ENCODE measurements around the gene FGF1. TPM values are rescaled to one million over a fixed set of nuclear protein-coding genes. Genes with fewer than 3 reads are reported as not detected.

Gene FGF1
- total and polyA plus RNA-seq, 7 donors: 0.60 to 5.4 (median 2.0) TPM

- Histone ChIP-seq H3K4me1 (peaks cover 0 to 13% (median 8%) of the 10 kb centered on the region in 4 donors), H3K9me3 (no peaks in the 10 kb centered on the region), H3K27ac (peak overlapping the region in 3 of 4 donors; percentile 15 to 53 (median 41)), H3K27me3 (no peaks in the 10 kb centered on the region), H3K4me3 (no peak overlapping the region), H3K36me3 (no peaks in the 10 kb centered on the region)
- TF ChIP-seq CTCF (IDR thresholded peaks at IDR 0.05) (no peak), POLR2A (IDR thresholded peaks at IDR 0.05) (no peak), POLR2AphosphoS5 (IDR thresholded peaks at IDR 0.05) (no peak), EP300 (IDR thresholded peaks at IDR 0.05) (no peak)
- DNase-seq: no peak
- 71 to 75% methylated on average over 8 of the region's 8 CpGs for WGBS, 2 donors
- intact Hi-C loops (cut with DNase I): loop anchor here (1.0 to 2.0 kb wide), 2 partner anchors 44 to 45 kb away; no protein-coding TSS in a partner anchor
These were observed 31.3 kb downstream of the FGF1 start for GRCh38 chr5:142654578-142655058.

DNA sequence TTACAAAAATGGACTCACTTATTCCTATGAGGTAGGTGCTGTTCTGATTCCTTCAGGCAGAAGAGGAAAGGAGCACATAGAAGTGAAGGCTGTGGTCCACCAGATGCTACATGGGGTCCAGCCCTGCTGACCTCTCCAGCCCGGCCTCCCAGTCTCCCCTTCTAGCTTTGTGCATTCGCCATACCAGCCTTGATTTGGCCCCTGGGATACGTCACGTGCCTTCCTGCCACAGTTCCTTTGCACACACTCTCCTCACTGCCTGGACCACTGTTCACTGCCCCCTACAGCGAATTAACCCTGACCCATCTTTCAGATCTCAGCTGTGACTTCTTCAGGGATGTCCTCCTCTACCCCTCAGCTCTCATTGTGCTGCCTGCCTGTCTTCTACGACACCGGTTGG is 32.6 kb downstream of the FGF1 start:
- Histone ChIP-seq H3K4me3 (no peak overlapping the region), H3K27ac (no peak overlapping the region), H3K27me3 (no peaks in the 10 kb centered on the region), H3K9me3 (no peaks in the 10 kb centered on the region), H3K36me3 (no peaks in the 10 kb centered on the region), H3K4me1 (peaks cover 0 to 13% (median 8%) of the 10 kb centered on the region in 4 donors)
- 95% methylated on average over 7 of the region's 7 CpGs for WGBS, 2 donors
- intact Hi-C loops (cut with DNase I): no loop called here
- TF ChIP-seq EP300 (IDR thresholded peaks at IDR 0.05) (no peak), POLR2AphosphoS5 (IDR thresholded peaks at IDR 0.05) (no peak), CTCF (IDR thresholded peaks at IDR 0.05) (no peak), POLR2A (IDR thresholded peaks at IDR 0.05) (no peak)
- DNase-seq: no peak

- no peak overlapping the region for H3K4me3 ChIP-seq
- H3K9me3 ChIP-seq: no peaks in the 10 kb centered on the region
- peaks cover 0 to 13% (median 8%) of the 10 kb centered on the region in 4 donors for H3K4me1 ChIP-seq
- TF ChIP-seq CTCF (IDR thresholded peaks at IDR 0.05) (no peak), EP300 (IDR thresholded peaks at IDR 0.05) (no peak), POLR2AphosphoS5 (IDR thresholded peaks at IDR 0.05) (no peak), POLR2A (IDR thresholded peaks at IDR 0.05) (no peak)
- intact Hi-C loops (cut with DNase I): no loop called here
- H3K27ac ChIP-seq: no peak overlapping the region
- H3K27me3 ChIP-seq: no peaks in the 10 kb centered on the region
- no peaks in the 10 kb centered on the region for H3K36me3 ChIP-seq
- WGBS, 2 donors: 89 to 91% methylated on average over 10 of the region's 10 CpGs
- no peak for DNase-seq
These were observed 33.3 kb downstream of the FGF1 start for GRCh38 chr5:142652563-142652962.

DNA sequence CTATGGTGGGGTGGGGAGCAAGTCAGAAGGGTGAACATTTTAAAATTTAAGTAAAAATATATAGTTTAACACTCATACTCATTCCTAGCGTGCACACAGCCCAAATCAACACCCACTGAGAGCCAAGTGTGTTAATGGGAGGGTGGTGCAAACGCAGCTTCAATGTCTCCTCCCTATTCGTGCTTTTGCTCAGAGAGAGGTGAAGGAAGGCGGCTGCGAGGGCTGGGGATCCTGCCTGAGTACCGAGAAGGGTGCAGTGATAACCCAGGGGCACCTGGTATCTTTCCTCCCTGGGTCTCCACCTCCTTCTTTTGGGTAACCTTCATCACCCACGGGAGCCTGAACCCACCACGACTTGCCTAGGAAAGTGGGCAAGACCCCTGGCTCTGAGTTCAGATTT is 35.0 kb downstream of the FGF1 start:
- WGBS, 2 donors: 60 to 77% methylated on average over 8 of the region's 8 CpGs
- intact Hi-C loops (cut with DNase I): no loop called here
- no peak for DNase-seq

More for the DNA sequence above, 35.0 kb downstream of the FGF1 start:
- Histone ChIP-seq H3K9me3 (no peaks in the 10 kb centered on the region), H3K4me3 (no peak overlapping the region), H3K27me3 (no peaks in the 10 kb centered on the region), H3K4me1 (peaks cover 0 to 13% (median 7%) of the 10 kb centered on the region in 4 donors), H3K36me3 (no peaks in the 10 kb centered on the region), H3K27ac (no peak overlapping the region)
- no peak for TF ChIP-seq EP300 (IDR thresholded peaks at IDR 0.05)
- TF ChIP-seq CTCF (IDR thresholded peaks at IDR 0.05): no peak
- no peak for TF ChIP-seq POLR2AphosphoS5 (IDR thresholded peaks at IDR 0.05)
- TF ChIP-seq POLR2A (IDR thresholded peaks at IDR 0.05): no peak
